SK-N-SH treated with all-trans-retinoic acid at 6 μM for 48 hours (cell line): ENCODE data around the gene OCSTAMP.

Experiments
- BACH2 ChIP-seq: fragments of 250-450 bp; sonication (Bioruptor Pico); IDR thresholded peaks from 2 replicates; pipeline ENCODE4 v1.9.0; 2021; ENCODE audit warnings: mild to moderate bottlenecking, borderline replicate concordance
- CREB5 ChIP-seq: fragments of 250-450 bp; sonication (Bioruptor Pico); IDR thresholded peaks from 2 replicates; pipeline ENCODE4 v1.5.1; 2020; ENCODE audit warnings: low read depth, mild to moderate bottlenecking, moderate library complexity
- GLIS3 ChIP-seq: fragments of 250-450 bp; sonication (Bioruptor Pico); IDR thresholded peaks from 2 replicates; pipeline ENCODE4 v1.5.0; 2020; ENCODE audit warnings: mild to moderate bottlenecking, moderate library complexity
- OSR1 ChIP-seq: fragments of 250-450 bp; sonication (Bioruptor Pico); IDR thresholded peaks from 2 replicates; pipeline ENCODE4 v1.8.0; 2022; ENCODE audit warnings: moderate library complexity, mild to moderate bottlenecking, inconsistent platforms
- PATZ1 ChIP-seq: fragments of 250-450 bp; sonication (Bioruptor Pico); IDR thresholded peaks from 2 replicates; pipeline ENCODE4 v1.8.0; 2020; ENCODE audit warnings: mild to moderate bottlenecking, moderate library complexity, borderline replicate concordance
- POU6F1 ChIP-seq: fragments of 250-450 bp; sonication (Bioruptor Pico); IDR thresholded peaks from 2 replicates; pipeline ENCODE4 v1.8.0; 2021; ENCODE audit warnings: low read depth, mild to moderate bottlenecking, moderate library complexity, borderline replicate concordance
- RARB ChIP-seq: fragments of 250-450 bp; sonication (Bioruptor Pico); IDR thresholded peaks from 2 replicates; pipeline ENCODE4 v1.8.0; 2021; ENCODE audit warnings: mild to moderate bottlenecking, moderate library complexity
- TOX ChIP-seq: fragments of 250-450 bp; sonication (Bioruptor Pico); IDR thresholded peaks from 2 replicates; pipeline ENCODE4 v1.8.0; 2021; ENCODE audit warnings: mild to moderate bottlenecking, moderate library complexity, borderline replicate concordance
- TSHZ2 ChIP-seq: fragments of 250-450 bp; sonication (Bioruptor Pico); IDR thresholded peaks from 2 replicates; pipeline ENCODE4 v1.5.0; 2020; ENCODE audit warnings: mild to moderate bottlenecking, moderate library complexity
- ZNF565 ChIP-seq: fragments of 450-650 bp; formaldehyde crosslinking; conservative IDR thresholded peaks from 2 replicates; pipeline ENCODE4 v1.5.0; 2020; ENCODE audit warnings: low read depth, mild to moderate bottlenecking, moderate library complexity
- TF ChIP-seq, protein P1 (sequence below): fragments of 250-450 bp; sonication (Bioruptor Pico); IDR thresholded peaks from 2 replicates; pipeline ENCODE4 v1.5.1; 2021; ENCODE audit warnings: mild to moderate bottlenecking, moderate library complexity

DNA sequence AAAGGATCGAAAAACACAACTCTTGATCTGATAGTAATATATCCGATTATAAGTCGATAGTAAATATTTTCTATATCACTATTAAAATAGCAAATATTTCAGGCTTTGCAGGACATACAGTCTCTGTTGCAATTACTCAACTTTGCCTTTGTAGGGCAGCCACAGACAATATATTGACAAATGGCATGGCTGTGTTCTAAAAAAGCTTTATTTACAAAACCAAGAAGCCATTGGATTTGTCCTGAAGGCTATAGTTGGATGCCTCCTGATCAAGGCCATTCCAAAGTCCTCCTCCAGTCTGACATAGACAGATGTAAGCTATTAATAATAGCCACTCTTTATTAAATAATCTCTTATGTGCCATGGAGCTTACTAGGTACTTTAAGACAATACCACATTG, 5.9 kb downstream of the OCSTAMP start:
- TF ChIP-seq PATZ1 (CRISPR knock-in tag) = no peak
- TF ChIP-seq, protein P1, sequence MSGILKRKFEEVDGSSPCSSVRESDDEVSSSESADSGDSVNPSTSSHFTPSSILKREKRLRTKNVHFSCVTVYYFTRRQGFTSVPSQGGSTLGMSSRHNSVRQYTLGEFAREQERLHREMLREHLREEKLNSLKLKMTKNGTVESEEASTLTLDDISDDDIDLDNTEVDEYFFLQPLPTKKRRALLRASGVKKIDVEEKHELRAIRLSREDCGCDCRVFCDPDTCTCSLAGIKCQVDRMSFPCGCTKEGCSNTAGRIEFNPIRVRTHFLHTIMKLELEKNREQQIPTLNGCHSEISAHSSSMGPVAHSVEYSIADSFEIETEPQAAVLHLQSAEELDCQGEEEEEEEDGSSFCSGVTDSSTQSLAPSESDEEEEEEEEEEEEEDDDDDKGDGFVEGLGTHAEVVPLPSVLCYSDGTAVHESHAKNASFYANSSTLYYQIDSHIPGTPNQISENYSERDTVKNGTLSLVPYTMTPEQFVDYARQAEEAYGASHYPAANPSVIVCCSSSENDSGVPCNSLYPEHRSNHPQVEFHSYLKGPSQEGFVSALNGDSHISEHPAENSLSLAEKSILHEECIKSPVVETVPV = no peak
- TF ChIP-seq POU6F1 = no peak
- no peak for TF ChIP-seq OSR1 (CRISPR knock-in tag)
- no peak for TF ChIP-seq TOX (CRISPR knock-in tag)
- TF ChIP-seq RARB (CRISPR knock-in tag) = no peak
- TF ChIP-seq TSHZ2 = no peak
- no peak for TF ChIP-seq CREB5 (CRISPR knock-in tag)
- TF ChIP-seq GLIS3 (CRISPR knock-in tag) = no peak
- no peak for TF ChIP-seq ZNF565 (CRISPR knock-in tag)
- TF ChIP-seq BACH2 (CRISPR knock-in tag) = no peak
